Naive thymus-derived CD4-positive, alpha-beta T cell (primary cell): ENCODE results near the gene CSF3R. TPM values are rescaled to one million over a fixed set of nuclear protein-coding genes. Genes with fewer than 3 reads are reported as not detected.

Experiments used
- ATAC-seq: fragments of 150-1000 bp; cut with Tn5 transposase; 2 replicates; pipeline ENCODE4 v1.10.0; 2021; ENCODE audit warnings: mild to moderate bottlenecking, moderate library complexity
- CTCF ChIA-PET: fragments of 350-600 bp; sonication (Branson Sonifier 250); formaldehyde crosslinking; loops from one replicate; lab custom pipeline; 2021; ENCODE audit warnings: antibody characterized with exemption; lab: Charles Lee
- POLR2A ChIA-PET: fragments of 350-600 bp; sonication (Branson Sonifier 250); formaldehyde crosslinking; loops from one replicate; lab custom pipeline; 2021; ENCODE audit warnings: antibody characterized with exemption, inconsistent platforms; lab: Charles Lee
- DNase-seq, 9 donors: peaks; one replicate each; pipeline versions ENCODE4 v3.0.0 to v3.0.0-alpha.2; 2020 to 2022; ENCODE audit warnings: mixed read lengths in 1 of 9
- H3K27ac ChIP-seq: one replicate; pipeline ENCODE4 v1.7.0; 2013; ENCODE audit warnings: mild to moderate bottlenecking, low read depth, low read length, moderate library complexity
- H3K27me3 ChIP-seq, 2 donors: one replicate each; pipeline ENCODE4 v1.7.0; 2013; ENCODE audit warnings: low read length in 2 of 2, mild to moderate bottlenecking in 2 of 2, moderate library complexity in 2 of 2; ENCODE audit not compliant: control insufficient read depth in 2 of 2, insufficient read depth in 2 of 2
- H3K36me3 ChIP-seq, 3 experiments: 1 replicate in 2 of 3; 2 replicates in 1 of 3; pipeline ENCODE4 v1.7.0; 2013; ENCODE audit warnings: low read length in 3 of 3, mild to moderate bottlenecking in 3 of 3, moderate library complexity in 1 of 3; ENCODE audit not compliant: insufficient read depth in 3 of 3, control insufficient read depth in 2 of 3
- H3K4me1 ChIP-seq, 2 donors: one replicate each; pipeline ENCODE4 v1.7.0; 2013; ENCODE audit warnings: low read length in 2 of 2, mild to moderate bottlenecking in 2 of 2, moderate library complexity in 1 of 2; ENCODE audit not compliant: control insufficient read depth in 2 of 2, insufficient read depth in 2 of 2
- H3K4me3 ChIP-seq: 2 replicates; pipeline ENCODE4 v1.7.0; 2013; ENCODE audit warnings: mild to moderate bottlenecking, low read length
- H3K9me3 ChIP-seq, 3 experiments: 1 replicate in 2 of 3; 2 replicates in 1 of 3; pipeline ENCODE4 v1.7.0; 2013; ENCODE audit warnings: low read length in 3 of 3; ENCODE audit not compliant: control insufficient read depth in 2 of 3
- H3K27ac Mint-ChIP-seq, 9 donors: one replicate each; pipeline ENCODE4 v1.8.0; 2020 to 2022; ENCODE audit warnings: mixed read lengths in 9 of 9, mild to moderate bottlenecking in 8 of 9, moderate library complexity in 5 of 9, inconsistent platforms in 2 of 9
- H3K27me3 Mint-ChIP-seq, 5 donors: one replicate each; pipeline ENCODE4 v1.8.0; 2021 to 2022; ENCODE audit warnings: mixed read lengths in 5 of 5, mild to moderate bottlenecking in 1 of 5
- H3K36me3 Mint-ChIP-seq, 5 donors: one replicate each; pipeline ENCODE4 v1.8.0; 2020 to 2022; ENCODE audit warnings: mixed read lengths in 5 of 5, mild to moderate bottlenecking in 3 of 5, inconsistent platforms in 1 of 5
- H3K4me1 Mint-ChIP-seq, 7 donors: one replicate each; pipeline ENCODE4 v1.8.0; 2020 to 2022; ENCODE audit warnings: mixed read lengths in 7 of 7, mild to moderate bottlenecking in 3 of 7, inconsistent platforms in 1 of 7
- H3K4me3 Mint-ChIP-seq, 10 donors: one replicate each; pipeline ENCODE4 v1.8.0; 2020 to 2022; ENCODE audit warnings: mild to moderate bottlenecking in 10 of 10, mixed read lengths in 10 of 10, moderate library complexity in 6 of 10, inconsistent platforms in 2 of 10
- H3K9me3 Mint-ChIP-seq, 11 donors: one replicate each; pipeline ENCODE4 v1.8.0; 2020 to 2022; ENCODE audit warnings: mixed read lengths in 11 of 11, mild to moderate bottlenecking in 4 of 11, inconsistent platforms in 1 of 11, moderate library complexity in 1 of 11
- intact Hi-C, 2 donors: fragments of 100-400 bp; cut with micrococcal nuclease; formaldehyde crosslinking; loops; one replicate each; pipeline ENCODE4 v1.15.1; 2023
- polyA plus RNA-seq, 2 donors: library from polyadenylated mRNA; unstranded; fragments of 300-500 nt; fragmentation: Illumina TruSeq; gene quantifications; one replicate each; pipeline ENCODE4 v1.2.3, GENCODE V29; 2021
- total RNA-seq, 6 experiments: library from RNA in 5 of 6; stranded (reverse) in 5 of 6; gene quantifications; 1 replicate in 5 of 6; 2 replicates in 1 of 6; pipeline ENCODE4 v1.2.3 and lab custom pipeline; 2021 to 2026

Gene CSF3R
- total and polyA plus RNA-seq, 7 experiments from 2014 or later: 0.14 to 182 (median 1.3) TPM

- H3K4me3 Mint-ChIP-seq: no peak overlapping the region
- H3K9me3 Mint-ChIP-seq: peaks cover 0 to 1% (median 0%) of the 10 kb centered on the region in 11 donors
- H3K36me3 Mint-ChIP-seq: no peaks in the 10 kb centered on the region
- ChIA-PET POLR2A (no interaction called here), CTCF (no interaction called here)
- Histone ChIP-seq H3K36me3 (no peaks in the 10 kb centered on the region), H3K4me1 (peaks cover 0 to 4% of the 10 kb centered on the region in 2 donors), H3K27me3 (no peaks in the 10 kb centered on the region), H3K9me3 (no peaks in the 10 kb centered on the region), H3K4me3 (no peak overlapping the region), H3K27ac (no peak overlapping the region)
- DNase-seq: no peak
- H3K4me1 Mint-ChIP-seq: peaks cover 9 to 28% (median 20%) of the 10 kb centered on the region in 7 donors
- intact Hi-C loops: no loop called here
- ATAC-seq: no peak
- peaks cover 0 to 10% (median 5%) of the 10 kb centered on the region in 5 donors for H3K27me3 Mint-ChIP-seq
- H3K27ac Mint-ChIP-seq: no peak overlapping the region
Observed at GRCh38 chr1:36486093-36486438, 3.4 kb upstream of the CSF3R start.

GRCh38 chr1:36484099-36484498 is 1.4 kb upstream of the CSF3R start:
- H3K27me3 Mint-ChIP-seq: peaks cover 0 to 9% (median 5%) of the 10 kb centered on the region in 5 donors
- CTCF ChIA-PET: no interaction called here
- no peak overlapping the region for H3K4me3 ChIP-seq
- peaks cover 0 to 1% (median 0%) of the 10 kb centered on the region in 11 donors for H3K9me3 Mint-ChIP-seq
- POLR2A ChIA-PET: no interaction called here
- H3K4me1 ChIP-seq: peaks cover 0 to 4% of the 10 kb centered on the region in 2 donors
- no peaks in the 10 kb centered on the region for H3K9me3 ChIP-seq
- H3K27ac Mint-ChIP-seq: no peak overlapping the region
- no peaks in the 10 kb centered on the region for H3K36me3 Mint-ChIP-seq
- intact Hi-C loops: no loop called here
- no peaks in the 10 kb centered on the region for H3K27me3 ChIP-seq
- no peak overlapping the region for H3K27ac ChIP-seq
- peaks cover 9 to 17% (median 14%) of the 10 kb centered on the region in 7 donors for H3K4me1 Mint-ChIP-seq
- no peaks in the 10 kb centered on the region for H3K36me3 ChIP-seq
- ATAC-seq: no peak
- H3K4me3 Mint-ChIP-seq: peak overlapping the region in 1 of 10 donors; percentile 12
- DNase-seq: no peak

GRCh38 chr1:36481771-36482723 is 666 bp downstream of the CSF3R start:
- Histone ChIP-seq H3K4me1 (peaks cover 0 to 4% of the 10 kb centered on the region in 2 donors), H3K27me3 (no peaks in the 10 kb centered on the region), H3K4me3 (no peak overlapping the region), H3K36me3 (no peaks in the 10 kb centered on the region), H3K27ac (no peak overlapping the region), H3K9me3 (no peaks in the 10 kb centered on the region)
- ChIA-PET CTCF (interaction anchor here (1.5 kb wide), 1 partner anchor 35 kb away, joined by 3 read pairs; no protein-coding TSS in a partner anchor), POLR2A (no interaction called here)
- DNase-seq (peak in 1 of 9 donors; percentile 7), ATAC-seq (no peak)
- Mint-ChIP-seq H3K4me1 (peaks cover 10 to 17% (median 14%) of the 10 kb centered on the region in 7 donors), H3K36me3 (no peaks in the 10 kb centered on the region), H3K27me3 (peaks cover 0 to 9% (median 0%) of the 10 kb centered on the region in 5 donors), H3K27ac (peak overlapping the region in 8 of 9 donors; percentile 66 to 97 (median 77)), H3K4me3 (peak overlapping the region; percentile 67 to 86 (median 80)), H3K9me3 (peaks cover 0 to 1% (median 0%) of the 10 kb centered on the region in 11 donors)
- intact Hi-C loops: no loop called here

GRCh38 chr1:36481091-36481490 is 1.6 kb downstream of the CSF3R start:
- Histone ChIP-seq H3K4me1 (peaks cover 0 to 4% of the 10 kb centered on the region in 2 donors), H3K27me3 (no peaks in the 10 kb centered on the region), H3K4me3 (no peak overlapping the region), H3K27ac (no peak overlapping the region), H3K36me3 (no peaks in the 10 kb centered on the region), H3K9me3 (no peaks in the 10 kb centered on the region)
- ChIA-PET POLR2A (no interaction called here), CTCF (interaction anchor here (1.5 kb wide), 1 partner anchor 35 kb away, joined by 3 read pairs; no protein-coding TSS in a partner anchor)
- Mint-ChIP-seq H3K4me1 (peaks cover 10 to 17% (median 14%) of the 10 kb centered on the region in 7 donors), H3K36me3 (no peaks in the 10 kb centered on the region), H3K4me3 (peak overlapping the region in 2 of 10 donors; percentile 80 to 84), H3K27ac (no peak overlapping the region), H3K9me3 (peaks cover 0 to 1% (median 0%) of the 10 kb centered on the region in 11 donors), H3K27me3 (peaks cover 0 to 8% (median 0%) of the 10 kb centered on the region in 5 donors)
- DNase-seq (no peak), ATAC-seq (no peak)
- intact Hi-C loops: no loop called here

- Mint-ChIP-seq H3K36me3 (no peaks in the 10 kb centered on the region), H3K27ac (no peak overlapping the region), H3K9me3 (peaks cover 0 to 1% (median 0%) of the 10 kb centered on the region in 11 donors), H3K27me3 (peaks cover 0 to 8% (median 0%) of the 10 kb centered on the region in 5 donors), H3K4me1 (peaks cover 10 to 17% (median 14%) of the 10 kb centered on the region in 7 donors), H3K4me3 (no peak overlapping the region)
- H3K27ac ChIP-seq: no peak overlapping the region
- no peaks in the 10 kb centered on the region for H3K9me3 ChIP-seq
- no peak overlapping the region for H3K4me3 ChIP-seq
- ChIA-PET CTCF (interaction anchor here (1.0 kb wide), 1 partner anchor 1034 kb away, joined by 3 read pairs; the partner anchor contains the start of gene MEAF6), POLR2A (no interaction called here)
- intact Hi-C loops: no loop called here
- DNase-seq (no peak), ATAC-seq (no peak)
- H3K27me3 ChIP-seq: no peaks in the 10 kb centered on the region
- peaks cover 0 to 4% of the 10 kb centered on the region in 2 donors for H3K4me1 ChIP-seq
- no peaks in the 10 kb centered on the region for H3K36me3 ChIP-seq
Observed at GRCh38 chr1:36480161-36480560, 2.6 kb downstream of the CSF3R start.

GRCh38 chr1:36479505-36480051 is 3.1 kb downstream of the CSF3R start:
- Mint-ChIP-seq H3K36me3 (no peaks in the 10 kb centered on the region), H3K4me1 (peaks cover 10 to 18% (median 14%) of the 10 kb centered on the region in 7 donors), H3K4me3 (no peak overlapping the region), H3K9me3 (peaks cover 0 to 1% (median 0%) of the 10 kb centered on the region in 11 donors), H3K27me3 (peaks cover 0 to 8% (median 0%) of the 10 kb centered on the region in 5 donors), H3K27ac (no peak overlapping the region)
- no peaks in the 10 kb centered on the region for H3K9me3 ChIP-seq
- intact Hi-C loops: no loop called here
- no peak overlapping the region for H3K27ac ChIP-seq
- no peak overlapping the region for H3K4me3 ChIP-seq
- no peaks in the 10 kb centered on the region for H3K27me3 ChIP-seq
- peaks cover 0 to 4% of the 10 kb centered on the region in 2 donors for H3K4me1 ChIP-seq
- DNase-seq: no peak
- CTCF ChIA-PET: interaction anchor here (1.0 kb wide), 1 partner anchor 1035 kb away, joined by 3 read pairs; the partner anchor contains the start of gene MEAF6
- no peaks in the 10 kb centered on the region for H3K36me3 ChIP-seq
- POLR2A ChIA-PET: no interaction called here
- no peak for ATAC-seq
